DND-41 (cell line): ENCODE data around the gene PTBP1.

Experiments used
- EZH2 ChIP-seq: IDR thresholded peaks from 3 replicates; pipeline ENCODE4 v1.6.1; 2012; ENCODE audit warnings: borderline replicate concordance, low read depth, mild to moderate bottlenecking, moderate library complexity, low read length, inconsistent platforms; ENCODE audit not compliant: severe bottlenecking
- TF ChIP-seq, protein P1 (sequence below): IDR thresholded peaks from 2 replicates; pipeline ENCODE4 v1.5.1; 2012; ENCODE audit warnings: borderline replicate concordance, low read length, moderate library complexity, mild to moderate bottlenecking; ENCODE audit not compliant: poor library complexity, severe bottlenecking; ENCODE audit errors: extremely low read depth

DNA sequence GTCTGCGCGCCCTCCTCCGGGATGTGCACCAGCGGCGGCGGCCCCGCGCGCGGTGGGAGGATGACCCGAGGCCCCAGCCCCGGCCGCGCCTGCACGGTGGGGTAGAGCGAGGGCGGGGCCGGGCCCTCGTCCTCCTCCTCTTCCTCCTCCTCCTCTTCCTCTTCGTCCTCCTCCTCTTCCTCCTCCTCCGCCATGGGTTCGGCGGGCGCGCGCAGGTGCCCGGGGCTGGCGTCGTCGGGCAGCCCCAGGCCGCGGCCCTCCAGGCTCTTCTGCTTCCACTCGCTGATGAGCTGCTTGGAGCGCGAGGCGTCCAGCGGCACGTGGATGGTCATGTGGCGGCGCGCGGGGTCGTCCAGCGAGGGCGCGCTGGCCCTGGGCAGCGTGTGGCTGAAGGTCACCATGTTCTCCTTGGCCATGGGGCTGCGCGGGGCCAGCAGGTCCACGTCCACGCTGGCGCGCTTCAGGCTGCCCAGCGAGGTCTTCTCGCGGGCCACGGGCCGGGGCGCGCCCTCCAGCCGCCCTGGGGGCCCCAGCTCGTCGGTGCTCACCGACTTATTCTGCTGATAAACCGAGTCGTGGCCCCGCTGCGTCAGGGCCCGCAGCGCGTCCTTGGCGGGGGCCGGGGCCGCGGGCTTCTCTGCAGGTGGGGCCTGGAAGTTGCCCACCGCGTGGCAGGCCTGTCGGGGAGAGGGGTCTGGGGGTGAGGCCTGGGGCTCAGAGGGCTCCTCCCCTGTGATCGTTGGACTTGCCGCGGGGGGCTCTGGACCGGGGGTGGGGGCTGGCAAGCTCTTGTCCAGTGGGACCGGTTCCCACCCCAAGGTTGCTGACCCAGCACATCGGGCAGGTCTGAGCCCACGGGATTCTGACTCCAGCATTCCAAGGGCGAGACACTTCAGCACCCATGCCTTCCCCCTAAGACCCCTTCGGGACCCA lies 16.2 kb downstream of the PTBP1 start:
- TF ChIP-seq, protein P1, sequence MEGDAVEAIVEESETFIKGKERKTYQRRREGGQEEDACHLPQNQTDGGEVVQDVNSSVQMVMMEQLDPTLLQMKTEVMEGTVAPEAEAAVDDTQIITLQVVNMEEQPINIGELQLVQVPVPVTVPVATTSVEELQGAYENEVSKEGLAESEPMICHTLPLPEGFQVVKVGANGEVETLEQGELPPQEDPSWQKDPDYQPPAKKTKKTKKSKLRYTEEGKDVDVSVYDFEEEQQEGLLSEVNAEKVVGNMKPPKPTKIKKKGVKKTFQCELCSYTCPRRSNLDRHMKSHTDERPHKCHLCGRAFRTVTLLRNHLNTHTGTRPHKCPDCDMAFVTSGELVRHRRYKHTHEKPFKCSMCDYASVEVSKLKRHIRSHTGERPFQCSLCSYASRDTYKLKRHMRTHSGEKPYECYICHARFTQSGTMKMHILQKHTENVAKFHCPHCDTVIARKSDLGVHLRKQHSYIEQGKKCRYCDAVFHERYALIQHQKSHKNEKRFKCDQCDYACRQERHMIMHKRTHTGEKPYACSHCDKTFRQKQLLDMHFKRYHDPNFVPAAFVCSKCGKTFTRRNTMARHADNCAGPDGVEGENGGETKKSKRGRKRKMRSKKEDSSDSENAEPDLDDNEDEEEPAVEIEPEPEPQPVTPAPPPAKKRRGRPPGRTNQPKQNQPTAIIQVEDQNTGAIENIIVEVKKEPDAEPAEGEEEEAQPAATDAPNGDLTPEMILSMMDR, result no peak
- TF ChIP-seq EZH2, result no peak
